Panc1 (cell line): Measurements from ENCODE around the gene CYP2W1.

Experiments
- POLR2AphosphoS5 ChIP-seq: IDR thresholded peaks from 2 replicates; pipeline ENCODE4 v1.6.1; 2012; ENCODE audit warnings: mild to moderate bottlenecking, low read depth, low read length, moderate library complexity
- SIN3A ChIP-seq: IDR thresholded peaks from 2 replicates; pipeline ENCODE4 v1.6.1; 2012; ENCODE audit warnings: low read depth, mild to moderate bottlenecking, low read length, moderate library complexity, borderline replicate concordance; ENCODE audit not compliant: insufficient read depth
- TF ChIP-seq, protein P1 (sequence below): fragments of 450-650 bp; IDR thresholded peaks from 2 replicates; pipeline ENCODE4 v1.5.1; 2017; ENCODE audit warnings: mild to moderate bottlenecking
- TF ChIP-seq, protein P2 (sequence below), 2 experiments: IDR thresholded peaks; 2 replicates each; pipeline ENCODE4 v1.6.1; 2011 to 2012; ENCODE audit warnings: low read depth in 2 of 2, control low read depth in 1 of 2, low read length in 1 of 2, mild to moderate bottlenecking in 1 of 2, moderate library complexity in 1 of 2; ENCODE audit not compliant: insufficient read depth in 1 of 2

GRCh38 chr7:1018334-1018695, 35.3 kb downstream of the CYP2W1 start:
- TF ChIP-seq, protein P1, sequence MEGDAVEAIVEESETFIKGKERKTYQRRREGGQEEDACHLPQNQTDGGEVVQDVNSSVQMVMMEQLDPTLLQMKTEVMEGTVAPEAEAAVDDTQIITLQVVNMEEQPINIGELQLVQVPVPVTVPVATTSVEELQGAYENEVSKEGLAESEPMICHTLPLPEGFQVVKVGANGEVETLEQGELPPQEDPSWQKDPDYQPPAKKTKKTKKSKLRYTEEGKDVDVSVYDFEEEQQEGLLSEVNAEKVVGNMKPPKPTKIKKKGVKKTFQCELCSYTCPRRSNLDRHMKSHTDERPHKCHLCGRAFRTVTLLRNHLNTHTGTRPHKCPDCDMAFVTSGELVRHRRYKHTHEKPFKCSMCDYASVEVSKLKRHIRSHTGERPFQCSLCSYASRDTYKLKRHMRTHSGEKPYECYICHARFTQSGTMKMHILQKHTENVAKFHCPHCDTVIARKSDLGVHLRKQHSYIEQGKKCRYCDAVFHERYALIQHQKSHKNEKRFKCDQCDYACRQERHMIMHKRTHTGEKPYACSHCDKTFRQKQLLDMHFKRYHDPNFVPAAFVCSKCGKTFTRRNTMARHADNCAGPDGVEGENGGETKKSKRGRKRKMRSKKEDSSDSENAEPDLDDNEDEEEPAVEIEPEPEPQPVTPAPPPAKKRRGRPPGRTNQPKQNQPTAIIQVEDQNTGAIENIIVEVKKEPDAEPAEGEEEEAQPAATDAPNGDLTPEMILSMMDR: no peak
- TF ChIP-seq, protein P2, sequence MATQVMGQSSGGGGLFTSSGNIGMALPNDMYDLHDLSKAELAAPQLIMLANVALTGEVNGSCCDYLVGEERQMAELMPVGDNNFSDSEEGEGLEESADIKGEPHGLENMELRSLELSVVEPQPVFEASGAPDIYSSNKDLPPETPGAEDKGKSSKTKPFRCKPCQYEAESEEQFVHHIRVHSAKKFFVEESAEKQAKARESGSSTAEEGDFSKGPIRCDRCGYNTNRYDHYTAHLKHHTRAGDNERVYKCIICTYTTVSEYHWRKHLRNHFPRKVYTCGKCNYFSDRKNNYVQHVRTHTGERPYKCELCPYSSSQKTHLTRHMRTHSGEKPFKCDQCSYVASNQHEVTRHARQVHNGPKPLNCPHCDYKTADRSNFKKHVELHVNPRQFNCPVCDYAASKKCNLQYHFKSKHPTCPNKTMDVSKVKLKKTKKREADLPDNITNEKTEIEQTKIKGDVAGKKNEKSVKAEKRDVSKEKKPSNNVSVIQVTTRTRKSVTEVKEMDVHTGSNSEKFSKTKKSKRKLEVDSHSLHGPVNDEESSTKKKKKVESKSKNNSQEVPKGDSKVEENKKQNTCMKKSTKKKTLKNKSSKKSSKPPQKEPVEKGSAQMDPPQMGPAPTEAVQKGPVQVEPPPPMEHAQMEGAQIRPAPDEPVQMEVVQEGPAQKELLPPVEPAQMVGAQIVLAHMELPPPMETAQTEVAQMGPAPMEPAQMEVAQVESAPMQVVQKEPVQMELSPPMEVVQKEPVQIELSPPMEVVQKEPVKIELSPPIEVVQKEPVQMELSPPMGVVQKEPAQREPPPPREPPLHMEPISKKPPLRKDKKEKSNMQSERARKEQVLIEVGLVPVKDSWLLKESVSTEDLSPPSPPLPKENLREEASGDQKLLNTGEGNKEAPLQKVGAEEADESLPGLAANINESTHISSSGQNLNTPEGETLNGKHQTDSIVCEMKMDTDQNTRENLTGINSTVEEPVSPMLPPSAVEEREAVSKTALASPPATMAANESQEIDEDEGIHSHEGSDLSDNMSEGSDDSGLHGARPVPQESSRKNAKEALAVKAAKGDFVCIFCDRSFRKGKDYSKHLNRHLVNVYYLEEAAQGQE (IDR thresholded peaks at IDR 0.05; ENCODE audit: insufficient read depth in 1 of 2, low read depth in 2 of 2, low read length in 1 of 2): no peak
- TF ChIP-seq POLR2AphosphoS5 (no peak), SIN3A (no peak)
